H1 (cell line): Measurements from ENCODE around the gene ATP10D. TPM values are rescaled to one million over a fixed set of nuclear protein-coding genes. Genes with fewer than 3 reads are reported as not detected.

Experiments
- ASH2L ChIP-seq: fragments of 200-600, 300-600 bp; sonication (generic); IDR thresholded peaks from one replicate; pipeline ENCODE4 v1.7.1; 2017; ENCODE audit warnings: low read length
- BACH1 ChIP-seq: IDR thresholded peaks from 2 replicates; pipeline ENCODE4 v1.6.1; 2012; ENCODE audit warnings: low read length, improper control_type of control experiment
- CBX5 ChIP-seq: fragments of 300-800, 300-1000 bp; sonication (generic); IDR thresholded peaks from 2 replicates; pipeline ENCODE4 v1.7.1; 2016; ENCODE audit warnings: antibody characterized with exemption, low read length, low read depth
- CEBPB ChIP-seq: IDR thresholded peaks from 2 replicates; pipeline ENCODE4 v1.6.1; 2012; ENCODE audit warnings: low read depth, low read length
- EP300 ChIP-seq, 2 experiments: IDR thresholded peaks; 1 replicate in 1 of 2; 2 replicates in 1 of 2; pipeline ENCODE4 v1.6.1; 2011 to 2012; ENCODE audit warnings: low read depth in 2 of 2, low read length in 2 of 2, mild to moderate bottlenecking in 2 of 2, borderline replicate concordance in 1 of 2, inconsistent platforms in 1 of 2, moderate library complexity in 1 of 2
- HDAC6 ChIP-seq: IDR thresholded peaks from one replicate; pipeline ENCODE4 v1.7.1; 2012; ENCODE audit warnings: low read depth, mild to moderate bottlenecking, inconsistent platforms, low read length, moderate library complexity
- KDM1A ChIP-seq: fragments of 200-600, 300-600 bp; sonication (generic); IDR thresholded peaks from 2 replicates; pipeline ENCODE4 v1.7.1; 2016; ENCODE audit warnings: mild to moderate bottlenecking, low read length, borderline replicate concordance
- KDM4A ChIP-seq: IDR thresholded peaks from one replicate; pipeline ENCODE4 v1.7.1; 2012; ENCODE audit warnings: low read depth, mild to moderate bottlenecking, moderate library complexity, low read length, inconsistent platforms; ENCODE audit not compliant: severe bottlenecking
- NANOG ChIP-seq: IDR thresholded peaks from 2 replicates; pipeline ENCODE4 v1.6.1; 2011; ENCODE audit warnings: low read length, low read depth, mild to moderate bottlenecking, inconsistent platforms; ENCODE audit not compliant: insufficient read depth, poor library complexity, severe bottlenecking
- PHF8 ChIP-seq: fragments of 200-600 bp; sonication (generic); conservative IDR thresholded peaks from 2 replicates; pipeline ENCODE4 v1.7.1; 2012; ENCODE audit warnings: low read depth, mild to moderate bottlenecking, inconsistent platforms, low read length, moderate library complexity
- POLR2AphosphoS5 ChIP-seq: IDR thresholded peaks from 2 replicates; pipeline ENCODE4 v1.6.1; 2011; ENCODE audit warnings: low read depth, low read length
- RAD21 ChIP-seq, 2 experiments: IDR thresholded peaks in 1 of 2; conservative IDR thresholded peaks in 1 of 2; 2 replicates each; pipeline ENCODE4 v1.6.1; 2011; ENCODE audit warnings: low read depth in 2 of 2, low read length in 2 of 2, improper control_type of control experiment in 1 of 2, inconsistent platforms in 1 of 2, mild to moderate bottlenecking in 1 of 2, moderate library complexity in 1 of 2
- RFX5 ChIP-seq: IDR thresholded peaks from 2 replicates; pipeline ENCODE4 v1.6.1; 2011; ENCODE audit warnings: low read depth, low read length, improper control_type of control experiment, borderline replicate concordance
- RNF2 ChIP-seq: fragments of 200-900, 300-1000 bp; sonication (generic); IDR thresholded peaks from 2 replicates; pipeline ENCODE4 v1.7.1; 2016; ENCODE audit warnings: borderline replicate concordance, low read depth, mild to moderate bottlenecking, antibody characterized with exemption, low read length; ENCODE audit not compliant: poor library complexity, severe bottlenecking; ENCODE audit errors: missing control alignments
- SP1 ChIP-seq: IDR thresholded peaks from 2 replicates; pipeline ENCODE4 v1.6.1; 2011; ENCODE audit warnings: low read depth, low read length
- TAF1 ChIP-seq: IDR thresholded peaks from 2 replicates; pipeline ENCODE4 v1.6.1; 2011; ENCODE audit warnings: mild to moderate bottlenecking, low read depth, low read length
- TCF12 ChIP-seq: IDR thresholded peaks from 2 replicates; pipeline ENCODE4 v1.6.1; 2011; ENCODE audit warnings: low read depth, mild to moderate bottlenecking, low read length
- TEAD4 ChIP-seq: IDR thresholded peaks from 2 replicates; pipeline ENCODE4 v1.6.1; 2012; ENCODE audit warnings: low read depth, low read length, inconsistent platforms, mixed read lengths
- polyA plus RNA-seq, 7 experiments: library from polyadenylated mRNA; depleted of rRNA in 3 of 7; stranded (reverse) in 5 of 7; unstranded in 2 of 7; fragments of >200 nt in 5 of 7; fragments of 200-250 nt in 2 of 7; gene quantifications; 1 replicate in 5 of 7; 2 replicates in 1 of 7; 4 replicates in 1 of 7; pipeline versions ENCODE4 v1.2.1 to v1.2.3, GENCODE V29; 2011 to 2013; ENCODE audit warnings: missing spikeins in 2 of 7, mixed read lengths in 2 of 7
- total RNA-seq: library from RNA; stranded (reverse); fragmentation: NEBNext Ultra II Directional; extraction: Animal tissue kit (Norgen Biotek cat#: 25700); gene quantifications from 2 replicates; pipeline ENCODE4 v1.2.1, GENCODE V29; 2021
- TF ChIP-seq, protein P1 (sequence below): IDR thresholded peaks from 2 replicates; pipeline ENCODE4 v1.6.1; 2012; ENCODE audit warnings: inconsistent platforms
- TF ChIP-seq, protein P2 (sequence below): IDR thresholded peaks from 2 replicates; pipeline ENCODE4 v1.6.1; 2011; ENCODE audit warnings: low read length, improper control_type of control experiment

The ATP10D gene
- total and polyA plus RNA-seq, 2 of the 8 experiments (the other 6 are each of a cell fraction or from before 2014, with no cell fraction given): 2.9 to 5.9 TPM

DNA sequence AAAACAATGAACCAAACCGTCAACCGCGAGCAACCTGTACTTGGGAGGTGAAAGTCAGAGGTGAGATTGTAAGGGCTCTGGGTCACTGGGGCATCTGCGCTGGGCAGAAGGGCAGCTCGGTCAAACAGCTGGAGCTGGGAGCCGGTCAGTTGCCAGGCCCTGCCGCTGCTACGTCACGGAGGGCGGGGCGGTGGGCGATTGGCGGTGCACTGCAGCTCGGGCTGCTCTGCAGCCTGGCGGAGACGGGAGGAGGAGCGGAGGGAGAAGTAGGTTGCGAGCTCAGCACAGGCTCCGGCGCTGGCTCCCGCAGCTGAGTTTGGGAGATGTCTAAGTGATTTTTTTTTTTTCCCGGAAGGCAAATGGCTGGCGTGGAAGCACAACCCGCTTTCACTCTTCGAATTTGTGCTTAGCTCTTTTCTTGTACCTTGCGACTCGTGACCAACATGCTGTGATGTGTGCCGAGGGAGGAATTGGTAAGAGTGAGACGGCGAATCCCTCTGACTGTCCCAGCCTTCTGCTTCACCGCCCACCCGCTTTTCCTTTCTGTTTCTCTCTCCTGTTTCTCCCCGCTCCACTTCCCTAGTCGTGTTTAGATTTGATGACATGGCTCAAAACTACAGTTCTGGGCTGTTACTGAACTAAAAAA lies at the start of gene ATP10D (continued):
- TF ChIP-seq RNF2 (no peak), POLR2AphosphoS5 (peak; percentile 91), NANOG (peak; percentile 59), RFX5 (no peak), TEAD4 (0 out of 2 replicates have a peak, but pooled peaks have one; percentile 1), ASH2L (peak; percentile 95), KDM4A (peak; percentile 48), SP1 (peak; percentile 69; the same call in 1 of the 2 replicates), CBX5 (no peak), EP300 (IDR thresholded peaks at IDR 0.05; ENCODE audit: borderline replicate concordance in 1 of 2, low read depth in 2 of 2, low read length in 2 of 2) (0 out of 3 replicates have a peak, but pooled peaks of 1 of the 2 experiments have one; percentile 11), HDAC6 (no peak), RAD21 (IDR thresholded peaks at IDR 0.05 in 1 of 2, conservative IDR thresholded peaks at IDR 0.05 in 1 of 2; ENCODE audit: low read depth in 2 of 2, low read length in 2 of 2) (peak; percentile 12 to 31; a peak in 2 of 4 replicates), BACH1 (no peak), TCF12 (0 out of 2 replicates have a peak, but pooled peaks have one; percentile 17), CEBPB (no peak), TAF1 (peak; percentile 92), PHF8 (peak; percentile 60), KDM1A (no peak)
- TF ChIP-seq, protein P1, sequence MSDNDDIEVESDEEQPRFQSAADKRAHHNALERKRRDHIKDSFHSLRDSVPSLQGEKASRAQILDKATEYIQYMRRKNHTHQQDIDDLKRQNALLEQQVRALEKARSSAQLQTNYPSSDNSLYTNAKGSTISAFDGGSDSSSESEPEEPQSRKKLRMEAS: 0 out of 2 replicates have a peak, but pooled peaks have one; percentile 25
- TF ChIP-seq, protein P2, sequence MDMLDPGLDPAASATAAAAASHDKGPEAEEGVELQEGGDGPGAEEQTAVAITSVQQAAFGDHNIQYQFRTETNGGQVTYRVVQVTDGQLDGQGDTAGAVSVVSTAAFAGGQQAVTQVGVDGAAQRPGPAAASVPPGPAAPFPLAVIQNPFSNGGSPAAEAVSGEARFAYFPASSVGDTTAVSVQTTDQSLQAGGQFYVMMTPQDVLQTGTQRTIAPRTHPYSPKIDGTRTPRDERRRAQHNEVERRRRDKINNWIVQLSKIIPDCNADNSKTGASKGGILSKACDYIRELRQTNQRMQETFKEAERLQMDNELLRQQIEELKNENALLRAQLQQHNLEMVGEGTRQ: no peak
